H9 (cell line): ENCODE results near the gene RALGAPA1. TPM values are rescaled to one million over a fixed set of nuclear protein-coding genes. Genes with fewer than 3 reads are reported as not detected.

Experiments
- DNase-seq: peaks from one replicate; pipeline ENCODE4 v3.0.0-alpha.2; 2017
- H2AFZ ChIP-seq: one replicate; pipeline ENCODE4 v1.6.1; 2013; ENCODE audit warnings: mild to moderate bottlenecking, low read length, control low read depth, moderate library complexity
- H2AK5ac ChIP-seq: 2 replicates; pipeline ENCODE4 v1.6.1; 2013; ENCODE audit warnings: low read length, control low read depth, mixed read lengths; ENCODE audit not compliant: insufficient read length
- H2BK120ac ChIP-seq: one replicate; pipeline ENCODE4 v1.6.1; 2013; ENCODE audit warnings: low read depth, mild to moderate bottlenecking, low read length, control low read depth, inconsistent platforms; ENCODE audit not compliant: poor library complexity, severe bottlenecking
- H2BK12ac ChIP-seq: 2 replicates; pipeline ENCODE4 v1.6.1; 2013; ENCODE audit warnings: low read length, control low read depth, mixed read lengths, low read depth; ENCODE audit not compliant: insufficient read length
- H2BK15ac ChIP-seq: 2 replicates; pipeline ENCODE4 v1.6.1; 2013; ENCODE audit warnings: low read depth, low read length, control low read depth
- H2BK20ac ChIP-seq: one replicate; pipeline ENCODE4 v1.6.1; 2013; ENCODE audit warnings: low read depth, mild to moderate bottlenecking, low read length, control low read depth, inconsistent platforms; ENCODE audit not compliant: poor library complexity, severe bottlenecking
- H2BK5ac ChIP-seq: 2 replicates; pipeline ENCODE4 v1.6.1; 2013; ENCODE audit warnings: low read length, control low read depth, mixed read lengths; ENCODE audit not compliant: insufficient read length
- H3K14ac ChIP-seq: 2 replicates; pipeline ENCODE4 v1.6.1; 2013; ENCODE audit warnings: low read length, control low read depth; ENCODE audit not compliant: insufficient read depth
- H3K18ac ChIP-seq: 2 replicates; pipeline ENCODE4 v1.6.1; 2013; ENCODE audit warnings: low read depth, mild to moderate bottlenecking, mixed read lengths, low read length, control low read depth; ENCODE audit not compliant: insufficient read length
- H3K23ac ChIP-seq: 2 replicates; pipeline ENCODE4 v1.6.1; 2013; ENCODE audit warnings: low read length, control low read depth, mixed read lengths, low read depth; ENCODE audit not compliant: insufficient read length
- H3K23me2 ChIP-seq: 2 replicates; pipeline ENCODE4 v1.6.1; 2013; ENCODE audit warnings: low read depth, mild to moderate bottlenecking, mixed read lengths, low read length, control low read depth; ENCODE audit not compliant: insufficient read length, poor library complexity, severe bottlenecking
- H3K27ac ChIP-seq: 2 replicates; pipeline ENCODE4 v1.5.1; 2013; ENCODE audit warnings: low read length, control low read depth, mixed read lengths, low read depth; ENCODE audit not compliant: insufficient read length
- H3K27me3 ChIP-seq: 2 replicates; pipeline ENCODE4 v1.6.1; 2013; ENCODE audit warnings: low read length, control low read depth, inconsistent platforms; ENCODE audit not compliant: insufficient read depth
- H3K4ac ChIP-seq: 2 replicates; pipeline ENCODE4 v1.6.1; 2013; ENCODE audit warnings: low read depth, mild to moderate bottlenecking, control low read depth, inconsistent platforms, low read length, moderate library complexity
- H3K4me1 ChIP-seq: 2 replicates; pipeline ENCODE4 v1.6.1; 2013; ENCODE audit warnings: low read length, control low read depth, inconsistent platforms; ENCODE audit not compliant: insufficient read depth
- H3K4me2 ChIP-seq: 2 replicates; pipeline ENCODE4 v1.6.1; 2013; ENCODE audit warnings: low read length, control low read depth, mixed read lengths; ENCODE audit not compliant: insufficient read length, insufficient read depth
- H3K56ac ChIP-seq: 2 replicates; pipeline ENCODE4 v1.6.1; 2013; ENCODE audit warnings: low read depth, mild to moderate bottlenecking, mixed read lengths, low read length, control low read depth; ENCODE audit not compliant: insufficient read length
- H3K79me1 ChIP-seq: 2 replicates; pipeline ENCODE4 v1.6.1; 2013; ENCODE audit warnings: low read depth, mild to moderate bottlenecking, moderate library complexity, low read length, control low read depth, inconsistent platforms; ENCODE audit not compliant: insufficient read depth, poor library complexity, severe bottlenecking
- H3K79me2 ChIP-seq: 2 replicates; pipeline ENCODE4 v1.6.1; 2013; ENCODE audit warnings: low read length, control low read depth, inconsistent platforms; ENCODE audit not compliant: insufficient read depth
- H3K9ac ChIP-seq: 2 replicates; pipeline ENCODE4 v1.6.1; 2013; ENCODE audit warnings: low read length, control low read depth, mixed read lengths; ENCODE audit not compliant: insufficient read length; ENCODE audit errors: extremely low read depth
- H3K9me3 ChIP-seq: one replicate; pipeline ENCODE4 v1.6.1; 2013; ENCODE audit warnings: low read depth, low read length, inconsistent platforms; ENCODE audit not compliant: control insufficient read depth
- H3T11ph ChIP-seq: one replicate; pipeline ENCODE4 v1.6.1; 2013; ENCODE audit warnings: mild to moderate bottlenecking, low read length, control low read depth, inconsistent platforms
- H4K20me1 ChIP-seq: one replicate; pipeline ENCODE4 v1.6.1; 2013; ENCODE audit not compliant: control insufficient read depth, insufficient read length, insufficient read depth
- H4K5ac ChIP-seq: 2 replicates; pipeline ENCODE4 v1.6.1; 2013; ENCODE audit warnings: low read depth, mild to moderate bottlenecking, mixed read lengths, low read length, control low read depth; ENCODE audit not compliant: insufficient read length
- H4K8ac ChIP-seq: replicated peaks from 2 replicates; pipeline ENCODE4 v1.6.1; 2013; ENCODE audit warnings: low read length, control low read depth, mixed read lengths, low read depth; ENCODE audit not compliant: insufficient read length
- H4K91ac ChIP-seq: 2 replicates; pipeline ENCODE4 v1.6.1; 2013; ENCODE audit warnings: low read depth, mild to moderate bottlenecking, moderate library complexity, mixed read lengths, low read length, control low read depth; ENCODE audit not compliant: insufficient read length
- H3K27ac Mint-ChIP-seq, 3 experiments: 2 replicates in 2 of 3; 3 replicates in 1 of 3; pipeline ENCODE4 v1.8.0; 2020 to 2021; ENCODE audit warnings: mixed read lengths in 3 of 3, mild to moderate bottlenecking in 1 of 3, moderate library complexity in 1 of 3
- H3K27me3 Mint-ChIP-seq: 2 replicates; pipeline ENCODE4 v1.8.0; 2021; ENCODE audit warnings: low read depth, mild to moderate bottlenecking, moderate library complexity, mixed read lengths
- H3K36me3 Mint-ChIP-seq, 3 experiments: 2 replicates in 2 of 3; 3 replicates in 1 of 3; pipeline ENCODE4 v1.8.0; 2020 to 2021; ENCODE audit warnings: low read depth in 3 of 3, mixed read lengths in 3 of 3; ENCODE audit not compliant: insufficient read depth in 1 of 3
- H3K4me1 Mint-ChIP-seq, 2 experiments: 2 replicates each; pipeline ENCODE4 v1.8.0; 2020; ENCODE audit warnings: mixed read lengths in 2 of 2
- H3K4me3 Mint-ChIP-seq, 2 experiments: 2 replicates in 1 of 2; 3 replicates in 1 of 2; pipeline ENCODE4 v1.8.0; 2020 to 2021; ENCODE audit warnings: mild to moderate bottlenecking in 2 of 2, mixed read lengths in 2 of 2, moderate library complexity in 1 of 2
- H3K9me3 Mint-ChIP-seq, 2 experiments: 2 replicates in 1 of 2; 3 replicates in 1 of 2; pipeline ENCODE4 v1.8.0; 2020; ENCODE audit warnings: mild to moderate bottlenecking in 2 of 2, mixed read lengths in 2 of 2, moderate library complexity in 1 of 2
- WGBS: extraction: QIAGEN DNeasy Blood & Tissue Kit; methylation state at CpG from one replicate; pipeline ENCODE4 v1.1.7; 2013; ENCODE audit warnings: missing lambda C conversion rate, low lambda C conversion rate, mixed read lengths; ENCODE audit not compliant: insufficient read length; ENCODE audit errors: extremely low coverage; 5-methylcytosine and 5-hydroxymethylcytosine counted together
- total RNA-seq: library from RNA; stranded (reverse); gene quantifications from 2 replicates; pipeline ENCODE4 v1.2.1, GENCODE V29; 2021
- TF ChIP-seq, protein P1 (sequence below): fragments of 200-600 bp; sonication (generic); conservative IDR thresholded peaks from 3 replicates; pipeline ENCODE4 v1.8.0; 2021; ENCODE audit warnings: antibody characterized with exemption, mild to moderate bottlenecking

The RALGAPA1 gene
- total RNA-seq, 1 experiment from 2014 or later: 29.8 TPM

DNA sequence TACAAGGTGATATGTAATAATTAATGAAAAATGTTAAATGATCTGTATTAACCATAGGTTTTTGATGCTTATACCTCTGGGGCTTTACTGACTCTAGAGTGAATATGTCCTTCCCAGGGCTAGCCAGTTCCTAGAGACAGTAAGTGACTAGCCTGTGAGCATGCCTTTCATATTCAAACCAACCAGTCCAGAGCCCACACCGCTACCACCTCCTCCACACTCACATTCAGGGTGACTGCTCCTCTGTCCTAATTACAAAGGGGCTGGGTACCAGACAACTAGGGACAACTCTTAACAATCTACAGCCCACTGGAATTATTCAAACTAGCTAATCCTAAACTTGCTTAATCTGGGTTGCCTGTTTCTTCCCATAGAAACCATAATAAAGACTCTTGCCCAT lies 49.0 kb downstream of the RALGAPA1 start:
- no peak overlapping the region for H3K4me2 ChIP-seq
- no peaks in the 10 kb centered on the region for H3K23me2 ChIP-seq
- Mint-ChIP-seq H3K4me3 (no peak overlapping the region), H3K36me3 (peaks cover 0 to 16% (median 0%) of the 10 kb centered on the region in 3 experiments; a peak in 2 of 7 replicates), H3K27ac (no peak overlapping the region), H3K4me1 (peaks cover 7% of the 10 kb centered on the region in 2 experiments), H3K27me3 (no peaks in the 10 kb centered on the region), H3K9me3 (no peaks in the 10 kb centered on the region)
- WGBS: no CpG with 5 or more reads among the region's 1 CpG
- no peak overlapping the region for H2AFZ ChIP-seq
- no peaks in the 10 kb centered on the region for H3K27me3 ChIP-seq
- no peak overlapping the region for H2BK12ac ChIP-seq
- no peak overlapping the region for H4K8ac ChIP-seq
- TF ChIP-seq, protein P1, sequence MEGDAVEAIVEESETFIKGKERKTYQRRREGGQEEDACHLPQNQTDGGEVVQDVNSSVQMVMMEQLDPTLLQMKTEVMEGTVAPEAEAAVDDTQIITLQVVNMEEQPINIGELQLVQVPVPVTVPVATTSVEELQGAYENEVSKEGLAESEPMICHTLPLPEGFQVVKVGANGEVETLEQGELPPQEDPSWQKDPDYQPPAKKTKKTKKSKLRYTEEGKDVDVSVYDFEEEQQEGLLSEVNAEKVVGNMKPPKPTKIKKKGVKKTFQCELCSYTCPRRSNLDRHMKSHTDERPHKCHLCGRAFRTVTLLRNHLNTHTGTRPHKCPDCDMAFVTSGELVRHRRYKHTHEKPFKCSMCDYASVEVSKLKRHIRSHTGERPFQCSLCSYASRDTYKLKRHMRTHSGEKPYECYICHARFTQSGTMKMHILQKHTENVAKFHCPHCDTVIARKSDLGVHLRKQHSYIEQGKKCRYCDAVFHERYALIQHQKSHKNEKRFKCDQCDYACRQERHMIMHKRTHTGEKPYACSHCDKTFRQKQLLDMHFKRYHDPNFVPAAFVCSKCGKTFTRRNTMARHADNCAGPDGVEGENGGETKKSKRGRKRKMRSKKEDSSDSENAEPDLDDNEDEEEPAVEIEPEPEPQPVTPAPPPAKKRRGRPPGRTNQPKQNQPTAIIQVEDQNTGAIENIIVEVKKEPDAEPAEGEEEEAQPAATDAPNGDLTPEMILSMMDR: no peak
- H3K9me3 ChIP-seq: no peaks in the 10 kb centered on the region
- H4K5ac ChIP-seq: no peak overlapping the region
- H3T11ph ChIP-seq: no peak overlapping the region
- H3K9ac ChIP-seq: no peak overlapping the region
- H2BK120ac ChIP-seq: no peak overlapping the region
- no peak overlapping the region for H2BK5ac ChIP-seq
- H3K27ac ChIP-seq: no peak overlapping the region
- no peaks in the 10 kb centered on the region for H4K20me1 ChIP-seq
- no peak overlapping the region for H3K23ac ChIP-seq
- H2AK5ac ChIP-seq: no peak overlapping the region
- H3K56ac ChIP-seq: no peak overlapping the region
- H3K4ac ChIP-seq: no peak overlapping the region
- H2BK15ac ChIP-seq: no peak overlapping the region
- H3K18ac ChIP-seq: no peak overlapping the region
- H3K79me2 ChIP-seq: no peaks in the 10 kb centered on the region
- no peak for DNase-seq
- no peak overlapping the region for H2BK20ac ChIP-seq
- no peak overlapping the region for H4K91ac ChIP-seq
- no peaks in the 10 kb centered on the region for H3K79me1 ChIP-seq
- H3K14ac ChIP-seq: no peak overlapping the region
- no peaks in the 10 kb centered on the region for H3K4me1 ChIP-seq
